ENCODE measurements around the gene ISG15. TPM values are rescaled to one million over a fixed set of nuclear protein-coding genes. Genes with fewer than 3 reads are reported as not detected.
A peak's percentile ranks its signal among the peaks of the same experiment; 100 is the strongest.
"Not testable (repeated sequence)": the region's sequence is repeated elsewhere in the genome, so short reads cannot be mapped to it uniquely, and the experiment has no call there.

The ISG15 gene
- total RNA-seq, 1 donor from 2014 or later = 14.3 TPM

GRCh38 chr1:1014799-1015681 lies 1.7 kb downstream of the ISG15 start:
- H3K27ac Mint-ChIP-seq = no peak overlapping the region
- no peak for DNase-seq (ENCODE audit: low spot score, unreplicated experiment)
- H3K9me3 Mint-ChIP-seq (ENCODE audit: low read depth) = peaks cover 4% of the 10 kb centered on the region
- peaks cover 5% of the 10 kb centered on the region for H3K36me3 Mint-ChIP-seq (ENCODE audit: insufficient read depth)
- peaks cover 13% of the 10 kb centered on the region for H3K4me1 Mint-ChIP-seq (ENCODE audit: low read depth)
- no peak overlapping the region for H3K4me3 Mint-ChIP-seq (ENCODE audit: low read depth)
- no peaks in the 10 kb centered on the region for H3K27me3 Mint-ChIP-seq
- TF ChIP-seq CTCF (IDR thresholded peaks at IDR 0.05; ENCODE audit: unreplicated experiment) = peak; percentile 43

DNA sequence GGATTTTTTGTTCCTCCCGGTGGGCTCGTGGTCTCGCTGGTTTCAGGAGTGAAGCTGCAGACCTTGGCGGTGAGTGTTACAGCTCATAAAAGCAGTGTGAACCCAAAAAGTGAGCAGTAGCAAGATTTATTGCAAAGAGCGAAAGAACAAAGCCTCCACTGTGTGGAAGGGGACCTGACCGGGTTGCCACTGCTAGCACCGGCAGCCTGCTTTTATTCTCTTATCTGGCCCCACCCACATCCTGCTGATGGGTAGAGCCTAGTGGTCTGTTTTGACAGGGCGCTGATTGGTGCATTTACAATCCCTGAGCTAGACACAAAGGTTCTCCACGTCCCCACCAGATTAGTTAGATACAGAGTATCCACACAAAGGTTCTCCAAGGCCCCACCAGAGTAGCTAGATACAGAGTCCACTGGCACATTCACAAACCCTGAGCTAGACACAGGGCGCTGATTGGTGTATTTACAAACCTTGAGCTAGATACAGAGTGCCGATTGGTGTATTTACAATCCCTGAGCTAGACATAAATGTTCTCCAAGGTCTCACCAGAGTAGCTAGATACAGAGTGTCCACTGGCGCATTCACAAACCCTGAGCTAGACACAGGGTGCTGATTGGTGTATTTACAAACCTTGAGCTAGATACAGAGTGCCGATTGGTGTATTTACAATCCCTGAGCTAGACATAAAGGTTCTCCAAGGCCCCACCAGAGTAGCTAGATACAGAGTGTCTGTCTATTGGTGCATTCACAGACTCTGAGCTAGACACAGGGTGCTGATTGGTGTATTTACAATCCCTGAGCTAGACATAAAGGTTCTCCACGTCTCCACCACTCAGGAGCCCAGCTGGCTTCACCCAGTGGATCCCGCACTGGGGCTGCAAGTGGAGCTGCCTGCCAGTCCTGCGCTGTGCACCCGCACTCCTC lies 4.4 kb downstream of the ISG15 start:
- not testable (repeated sequence) for H3K4me3 Mint-ChIP-seq (ENCODE audit: low read depth); H3K9me3 Mint-ChIP-seq (ENCODE audit: low read depth); H3K27ac Mint-ChIP-seq; H3K36me3 Mint-ChIP-seq (ENCODE audit: insufficient read depth); DNase-seq (ENCODE audit: low spot score, unreplicated experiment); H3K27me3 Mint-ChIP-seq
- peaks cover 19% of the 10 kb centered on the region for H3K4me1 Mint-ChIP-seq (ENCODE audit: low read depth)

DNA sequence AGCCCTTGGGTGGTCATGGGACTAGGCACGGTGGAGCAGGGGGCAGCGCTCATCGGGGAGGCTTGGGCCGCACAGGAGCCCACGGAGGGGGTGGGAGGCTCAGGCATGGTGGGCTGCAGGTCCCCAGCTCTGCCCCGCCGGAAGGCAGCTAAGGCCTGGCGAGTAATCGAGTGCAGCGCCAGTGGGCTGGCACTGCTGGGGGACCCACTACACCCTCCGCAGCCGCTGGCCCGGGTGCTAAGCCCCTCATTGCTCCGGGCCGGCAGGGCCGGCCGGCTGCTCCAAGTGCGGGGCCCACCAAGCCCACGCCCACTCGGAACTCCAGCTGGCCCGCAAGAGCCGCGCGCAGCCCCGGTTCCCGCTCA lies 5.0 kb downstream of the ISG15 start:
- peaks cover 17% of the 10 kb centered on the region for H3K4me1 Mint-ChIP-seq (ENCODE audit: low read depth)
- not testable (repeated sequence) for H3K27ac Mint-ChIP-seq; H3K9me3 Mint-ChIP-seq (ENCODE audit: low read depth); H3K36me3 Mint-ChIP-seq (ENCODE audit: insufficient read depth); H3K4me3 Mint-ChIP-seq (ENCODE audit: low read depth); DNase-seq (ENCODE audit: low spot score, unreplicated experiment); H3K27me3 Mint-ChIP-seq

GRCh38 chr1:1019122-1019999 lies 6.1 kb downstream of the ISG15 start:
- Mint-ChIP-seq H3K9me3 (ENCODE audit: low read depth) (peaks cover 4% of the 10 kb centered on the region), H3K36me3 (ENCODE audit: insufficient read depth) (peaks cover 8% of the 10 kb centered on the region), H3K4me1 (ENCODE audit: low read depth) (peaks cover 14% of the 10 kb centered on the region), H3K4me3 (ENCODE audit: low read depth) (peak overlapping the region; percentile 44), H3K27ac (peak overlapping the region; percentile 33), H3K27me3 (no peaks in the 10 kb centered on the region)
- DNase-seq (ENCODE audit: low spot score, unreplicated experiment) = peak; percentile 84
- peak; percentile 61 for TF ChIP-seq CTCF (IDR thresholded peaks at IDR 0.05; ENCODE audit: unreplicated experiment)

DNA sequence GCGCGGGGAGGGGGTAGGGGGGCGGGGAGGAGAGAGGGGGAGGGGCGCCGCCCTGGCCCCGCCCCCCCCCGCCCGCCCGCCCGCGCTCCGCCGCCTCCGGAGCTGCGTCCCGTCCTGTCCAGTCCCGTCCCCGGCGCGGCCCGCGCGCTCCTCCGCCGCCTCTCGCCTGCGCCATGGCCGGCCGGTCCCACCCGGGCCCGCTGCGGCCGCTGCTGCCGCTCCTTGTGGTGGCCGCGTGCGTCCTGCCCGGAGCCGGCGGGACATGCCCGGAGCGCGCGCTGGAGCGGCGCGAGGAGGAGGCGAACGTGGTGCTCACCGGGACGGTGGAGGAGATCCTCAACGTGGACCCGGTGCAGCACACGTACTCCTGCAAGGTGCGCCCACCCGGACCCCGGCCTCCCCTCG lies 6.7 kb downstream of the ISG15 start, which contains the start of gene AGRN:
AGRN (plus strand) TSS at position 121 of the 405 bp plus-strand sequence; CDS start at position 174, 53 bp downstream.
- peaks cover 4% of the 10 kb centered on the region for H3K9me3 Mint-ChIP-seq (ENCODE audit: low read depth)

More for the DNA sequence above, 6.7 kb downstream of the ISG15 start, which contains the start of gene AGRN:
- no peak for TF ChIP-seq CTCF (IDR thresholded peaks at IDR 0.05; ENCODE audit: unreplicated experiment)
- H3K36me3 Mint-ChIP-seq (ENCODE audit: insufficient read depth) = peaks cover 8% of the 10 kb centered on the region
- peak; percentile 53 for DNase-seq (ENCODE audit: low spot score, unreplicated experiment)
- H3K27me3 Mint-ChIP-seq = no peaks in the 10 kb centered on the region
- H3K4me1 Mint-ChIP-seq (ENCODE audit: low read depth) = peaks cover 16% of the 10 kb centered on the region
- peak within 1 kb of the TSS; percentile 72 for H3K4me3 Mint-ChIP-seq (ENCODE audit: low read depth)
- peak within 1 kb of the TSS; percentile 33 for H3K27ac Mint-ChIP-seq

All from progenitor cell of endocrine pancreas (in vitro differentiated cells).